ENCODE results near the gene DZIP1L. TPM values are rescaled to one million over a fixed set of nuclear protein-coding genes. Genes with fewer than 3 reads are reported as not detected.

Gene DZIP1L
- total RNA-seq, 1 donor from 2014 or later = 19.0 TPM

DNA sequence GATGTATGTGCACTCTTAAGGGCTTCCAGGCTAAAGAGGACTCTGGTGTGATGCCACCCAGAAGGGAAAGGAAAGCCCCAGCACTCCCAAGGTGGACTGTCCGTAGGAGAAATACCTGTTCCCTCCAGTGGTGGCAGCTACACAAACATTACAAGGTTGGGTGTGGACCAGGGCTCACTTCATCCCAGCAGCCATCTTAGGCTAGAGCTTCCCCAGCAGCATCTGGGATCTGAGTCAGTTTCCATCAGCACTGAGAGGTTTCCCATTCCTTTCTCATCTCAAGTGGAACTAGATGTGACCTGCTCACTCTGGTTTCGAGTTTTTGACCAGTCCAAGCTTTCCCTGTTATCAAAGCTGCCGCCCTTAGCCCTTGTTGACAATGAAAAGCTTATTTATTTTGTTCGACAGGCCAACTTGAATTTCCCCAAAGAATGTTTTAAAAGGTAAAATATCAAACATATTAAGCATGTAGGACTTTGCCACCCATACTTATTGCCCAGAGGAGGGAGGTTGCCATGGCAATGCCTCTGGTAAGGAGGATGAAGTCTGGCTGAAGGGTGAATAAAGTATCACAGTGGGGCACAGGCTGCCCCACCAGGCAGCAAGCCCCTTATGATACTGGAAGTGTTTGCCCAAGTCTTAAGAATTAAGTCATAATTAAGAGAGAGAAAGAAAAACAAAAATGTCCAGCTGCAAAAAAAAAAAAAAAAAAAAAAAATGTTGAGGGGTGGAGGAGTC, 76.5 kb downstream of the DZIP1L start:
- H4K20me1 ChIP-seq (ENCODE audit: insufficient read depth, low read length) = no peaks in the 10 kb centered on the region
- no peak overlapping the region for H3K4me3 Mint-ChIP-seq (ENCODE audit: unreplicated experiment)
- no peak for FAIRE-seq
- no peaks in the 10 kb centered on the region for H3K27me3 Mint-ChIP-seq (ENCODE audit: low read depth, unreplicated experiment)
- DNase-seq (ENCODE audit: low read depth) = no peak
- H2AFZ ChIP-seq (ENCODE audit: low read depth, low read length) = no peak overlapping the region
- no peaks in the 10 kb centered on the region for H3K9me3 Mint-ChIP-seq (ENCODE audit: unreplicated experiment)
- H3K79me2 ChIP-seq (ENCODE audit: insufficient read depth, low read length) = no peaks in the 10 kb centered on the region
- peaks cover 21% of the 10 kb centered on the region for H3K4me1 ChIP-seq (ENCODE audit: insufficient read depth, low read length)
- no peak overlapping the region for H3K27ac Mint-ChIP-seq (ENCODE audit: unreplicated experiment)
- no peak overlapping the region for H3K4me3 ChIP-seq (ENCODE audit: insufficient read depth, low read depth, low read length)
- H3K27me3 ChIP-seq (ENCODE audit: insufficient read depth, low read length) = no peaks in the 10 kb centered on the region
- peaks cover 2% of the 10 kb centered on the region for H3K36me3 Mint-ChIP-seq (ENCODE audit: low read depth, unreplicated experiment)
- no peak for TF ChIP-seq EZH2 (IDR thresholded peaks at IDR 0.05; ENCODE audit: insufficient read depth, low read length)
- TF ChIP-seq, protein P1, sequence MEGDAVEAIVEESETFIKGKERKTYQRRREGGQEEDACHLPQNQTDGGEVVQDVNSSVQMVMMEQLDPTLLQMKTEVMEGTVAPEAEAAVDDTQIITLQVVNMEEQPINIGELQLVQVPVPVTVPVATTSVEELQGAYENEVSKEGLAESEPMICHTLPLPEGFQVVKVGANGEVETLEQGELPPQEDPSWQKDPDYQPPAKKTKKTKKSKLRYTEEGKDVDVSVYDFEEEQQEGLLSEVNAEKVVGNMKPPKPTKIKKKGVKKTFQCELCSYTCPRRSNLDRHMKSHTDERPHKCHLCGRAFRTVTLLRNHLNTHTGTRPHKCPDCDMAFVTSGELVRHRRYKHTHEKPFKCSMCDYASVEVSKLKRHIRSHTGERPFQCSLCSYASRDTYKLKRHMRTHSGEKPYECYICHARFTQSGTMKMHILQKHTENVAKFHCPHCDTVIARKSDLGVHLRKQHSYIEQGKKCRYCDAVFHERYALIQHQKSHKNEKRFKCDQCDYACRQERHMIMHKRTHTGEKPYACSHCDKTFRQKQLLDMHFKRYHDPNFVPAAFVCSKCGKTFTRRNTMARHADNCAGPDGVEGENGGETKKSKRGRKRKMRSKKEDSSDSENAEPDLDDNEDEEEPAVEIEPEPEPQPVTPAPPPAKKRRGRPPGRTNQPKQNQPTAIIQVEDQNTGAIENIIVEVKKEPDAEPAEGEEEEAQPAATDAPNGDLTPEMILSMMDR (IDR thresholded peaks at IDR 0.05; ENCODE audit: insufficient read depth, low read depth, low read length) = no peak
- peaks cover 3% of the 10 kb centered on the region for H3K36me3 ChIP-seq (ENCODE audit: insufficient read depth, low read length)
- H3K4me2 ChIP-seq (ENCODE audit: low read length) = no peak overlapping the region
- peaks cover 18% of the 10 kb centered on the region for H3K4me1 Mint-ChIP-seq (ENCODE audit: low read depth, unreplicated experiment)
- no peaks in the 10 kb centered on the region for H3K9me3 ChIP-seq (ENCODE audit: insufficient read depth, low read depth, low read length)
- no peak overlapping the region for H3K9ac ChIP-seq (ENCODE audit: low read length)
- H3K27ac ChIP-seq (ENCODE audit: low read depth, low read length) = no peak overlapping the region

DNA sequence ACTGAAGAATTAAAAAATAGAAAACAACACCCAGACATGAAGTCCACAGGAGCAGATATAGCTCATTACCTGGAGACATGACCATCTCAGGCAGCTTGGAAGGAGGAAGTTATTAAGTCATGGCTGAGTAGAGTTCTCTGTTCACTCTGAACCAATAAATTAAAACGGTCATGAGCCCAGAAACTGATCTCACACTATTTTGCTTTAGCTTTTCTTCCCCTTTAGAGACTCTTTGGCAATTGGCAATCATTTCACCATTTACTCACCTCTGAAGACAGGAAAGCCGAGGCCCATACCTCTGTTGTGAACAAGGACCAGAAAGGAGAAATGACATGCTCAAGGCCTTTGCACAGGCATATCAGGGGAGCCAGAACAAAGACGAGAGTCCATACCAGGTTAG, 78.8 kb downstream of the DZIP1L start:
- peaks cover 2% of the 10 kb centered on the region for H3K4me1 Mint-ChIP-seq (ENCODE audit: low read depth, unreplicated experiment)
- Histone ChIP-seq H3K79me2 (ENCODE audit: insufficient read depth, low read length) (no peaks in the 10 kb centered on the region), H3K9ac (ENCODE audit: low read length) (no peak overlapping the region), H3K9me3 (ENCODE audit: insufficient read depth, low read depth, low read length) (no peaks in the 10 kb centered on the region), H3K36me3 (ENCODE audit: insufficient read depth, low read length) (peaks cover 3% of the 10 kb centered on the region), H2AFZ (ENCODE audit: low read depth, low read length) (no peak overlapping the region), H4K20me1 (ENCODE audit: insufficient read depth, low read length) (no peaks in the 10 kb centered on the region), H3K27ac (ENCODE audit: low read depth, low read length) (no peak overlapping the region), H3K4me2 (ENCODE audit: low read length) (no peak overlapping the region), H3K27me3 (ENCODE audit: insufficient read depth, low read length) (no peaks in the 10 kb centered on the region), H3K4me1 (ENCODE audit: insufficient read depth, low read length) (no peaks in the 10 kb centered on the region), H3K4me3 (ENCODE audit: insufficient read depth, low read depth, low read length) (no peak overlapping the region)
- DNase-seq (ENCODE audit: low read depth) = no peak
- no peak overlapping the region for H3K4me3 Mint-ChIP-seq (ENCODE audit: unreplicated experiment)
- no peak for TF ChIP-seq EZH2 (IDR thresholded peaks at IDR 0.05; ENCODE audit: insufficient read depth, low read length)
- TF ChIP-seq, protein P1 (IDR thresholded peaks at IDR 0.05; ENCODE audit: insufficient read depth, low read depth, low read length) = no peak
- H3K27me3 Mint-ChIP-seq (ENCODE audit: low read depth, unreplicated experiment) = no peaks in the 10 kb centered on the region
- no peak overlapping the region for H3K27ac Mint-ChIP-seq (ENCODE audit: unreplicated experiment)
- H3K36me3 Mint-ChIP-seq (ENCODE audit: low read depth, unreplicated experiment) = peaks cover 5% of the 10 kb centered on the region
- FAIRE-seq = no peak
- no peaks in the 10 kb centered on the region for H3K9me3 Mint-ChIP-seq (ENCODE audit: unreplicated experiment)

DNA sequence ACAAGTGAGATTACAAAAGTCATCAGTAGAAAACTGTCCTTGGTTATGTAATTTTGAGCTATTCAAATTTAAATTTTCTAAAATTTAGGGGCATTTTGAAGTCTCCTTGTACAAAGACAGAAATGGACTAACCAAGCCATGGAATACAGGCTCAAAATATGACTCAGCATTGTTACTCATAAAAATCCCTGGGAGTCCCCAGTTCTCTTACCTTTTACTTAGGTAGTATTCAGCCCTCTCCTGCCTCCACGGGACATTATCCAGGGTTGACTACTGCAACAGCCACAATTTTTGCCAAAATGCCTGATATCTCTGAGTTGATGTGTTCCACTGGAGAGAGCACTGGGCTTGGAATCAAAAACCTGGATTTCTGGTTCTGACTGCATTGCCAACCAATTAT, 80.5 kb downstream of the DZIP1L start:
- FAIRE-seq = no peak

More for the DNA sequence above, 80.5 kb downstream of the DZIP1L start:
- Histone ChIP-seq H3K36me3 (ENCODE audit: insufficient read depth, low read length) (peaks cover 3% of the 10 kb centered on the region), H3K9me3 (ENCODE audit: insufficient read depth, low read depth, low read length) (no peaks in the 10 kb centered on the region), H3K9ac (ENCODE audit: low read length) (no peak overlapping the region), H3K27ac (ENCODE audit: low read depth, low read length) (no peak overlapping the region), H3K4me3 (ENCODE audit: insufficient read depth, low read depth, low read length) (no peak overlapping the region), H3K79me2 (ENCODE audit: insufficient read depth, low read length) (no peaks in the 10 kb centered on the region), H3K27me3 (ENCODE audit: insufficient read depth, low read length) (no peaks in the 10 kb centered on the region), H3K4me2 (ENCODE audit: low read length) (no peak overlapping the region), H4K20me1 (ENCODE audit: insufficient read depth, low read length) (no peaks in the 10 kb centered on the region), H3K4me1 (ENCODE audit: insufficient read depth, low read length) (no peaks in the 10 kb centered on the region), H2AFZ (ENCODE audit: low read depth, low read length) (no peak overlapping the region)
- peaks cover 14% of the 10 kb centered on the region for H3K36me3 Mint-ChIP-seq (ENCODE audit: low read depth, unreplicated experiment)
- TF ChIP-seq, protein P1 (IDR thresholded peaks at IDR 0.05; ENCODE audit: insufficient read depth, low read depth, low read length) = no peak
- no peak for TF ChIP-seq EZH2 (IDR thresholded peaks at IDR 0.05; ENCODE audit: insufficient read depth, low read length)
- no peak for DNase-seq (ENCODE audit: low read depth)
- H3K4me3 Mint-ChIP-seq (ENCODE audit: unreplicated experiment) = no peak overlapping the region
- H3K27me3 Mint-ChIP-seq (ENCODE audit: low read depth, unreplicated experiment) = no peaks in the 10 kb centered on the region
- peaks cover 2% of the 10 kb centered on the region for H3K4me1 Mint-ChIP-seq (ENCODE audit: low read depth, unreplicated experiment)
- H3K27ac Mint-ChIP-seq (ENCODE audit: unreplicated experiment) = no peak overlapping the region
- no peaks in the 10 kb centered on the region for H3K9me3 Mint-ChIP-seq (ENCODE audit: unreplicated experiment)
